HG02610 (cell line): ENCODE results near the gene OTOF.

Experiments used
- ATAC-seq: cut with Tn5 transposase; IDR thresholded peaks from one replicate; pipeline ENCODE4 v1.9.1; 2021; ENCODE audit warnings: mild to moderate bottlenecking, moderate library complexity; ENCODE audit not compliant: unreplicated experiment

The OTOF gene

GRCh38 chr2:26466662-26467310 lies 11.1 kb downstream of the OTOF start:
- no peak for ATAC-seq

- ATAC-seq, result no peak
Observed at GRCh38 chr2:26465981-26466471, 11.9 kb downstream of the OTOF start.

GRCh38 chr2:26465266-26465925 lies 12.5 kb downstream of the OTOF start:
- no peak for ATAC-seq

- no peak for ATAC-seq
Observed at GRCh38 chr2:26464390-26465265, 13.3 kb downstream of the OTOF start.

GRCh38 chr2:26463244-26464192 lies 14.4 kb downstream of the OTOF start:
- ATAC-seq, result no peak

- ATAC-seq, result no peak
Observed at GRCh38 chr2:26462511-26463243, 15.2 kb downstream of the OTOF start.

- ATAC-seq, result no peak
Observed at GRCh38 chr2:26462100-26462499, 15.8 kb downstream of the OTOF start.

- ATAC-seq, result no peak
Observed at GRCh38 chr2:26461601-26462023, 16.3 kb downstream of the OTOF start.

GRCh38 chr2:26460613-26461031 lies 17.3 kb downstream of the OTOF start:
- ATAC-seq, result no peak

GRCh38 chr2:26459991-26460612 lies 17.8 kb downstream of the OTOF start:
- no peak for ATAC-seq

GRCh38 chr2:26458365-26459042 lies 19.4 kb downstream of the OTOF start:
- ATAC-seq, result no peak

- no peak for ATAC-seq
Observed at GRCh38 chr2:26457695-26458364, 20.1 kb downstream of the OTOF start.

GRCh38 chr2:26457251-26457666 lies 20.7 kb downstream of the OTOF start:
- no peak for ATAC-seq

- no peak for ATAC-seq
Observed at GRCh38 chr2:26456440-26457250, 21.3 kb downstream of the OTOF start.

- ATAC-seq, result no peak
Observed at GRCh38 chr2:26455670-26456439, 22.1 kb downstream of the OTOF start.

- ATAC-seq, result no peak
Observed at GRCh38 chr2:26455037-26455669, 22.8 kb downstream of the OTOF start.
